OCI-LY1 (cell line): ENCODE results near the gene LLGL2.
A peak's percentile ranks its signal among the peaks of the same experiment; 100 is the strongest.

Source experiments
- H2AFZ ChIP-seq: fragments of 200-600 bp; sonication (generic), shearing (Covaris generic); 2 replicates; pipeline ENCODE4 v1.6.0; 2014; ENCODE audit warnings: antibody characterized with exemption, mild to moderate bottlenecking, low read length
- H3F3A ChIP-seq: fragments of 200-600 bp; sonication (generic), shearing (Covaris generic); 2 replicates; pipeline ENCODE4 v1.6.0; 2014; ENCODE audit warnings: mild to moderate bottlenecking, antibody characterized with exemption, low read length, moderate library complexity; ENCODE audit not compliant: insufficient read depth
- H3K27ac ChIP-seq: fragments of 200-600 bp; sonication (generic); 2 replicates; pipeline ENCODE4 v1.5.1; 2014; ENCODE audit warnings: low read length, mixed run types, mild to moderate bottlenecking, low read depth; ENCODE audit not compliant: poor library complexity, severe bottlenecking
- H3K27me3 ChIP-seq: fragments of 200-600 bp; sonication (generic); 2 replicates; pipeline ENCODE4 v1.6.0; 2014; ENCODE audit warnings: antibody characterized with exemption, mild to moderate bottlenecking, low read length, moderate library complexity; ENCODE audit not compliant: insufficient read depth
- H3K36me3 ChIP-seq: fragments of 200-600 bp; sonication (generic); 2 replicates; pipeline ENCODE4 v1.6.1; 2014; ENCODE audit warnings: mild to moderate bottlenecking, antibody characterized with exemption, low read length, moderate library complexity, mixed read lengths; ENCODE audit not compliant: insufficient read depth
- H3K4me1 ChIP-seq: fragments of 200-600 bp; sonication (generic); 2 replicates; pipeline ENCODE4 v1.5.1; 2014; ENCODE audit warnings: mild to moderate bottlenecking, low read length, moderate library complexity; ENCODE audit not compliant: insufficient read depth, severe bottlenecking
- H3K4me2 ChIP-seq: fragments of 200-600 bp; sonication (generic), shearing (Covaris generic); 2 replicates; pipeline ENCODE4 v1.6.1; 2014; ENCODE audit warnings: low read length
- H3K4me3 ChIP-seq: fragments of 200-600 bp; sonication (generic); 2 replicates; pipeline ENCODE4 v1.5.1; 2014; ENCODE audit warnings: low read length, low read depth, mild to moderate bottlenecking, mixed read lengths; ENCODE audit not compliant: poor library complexity, severe bottlenecking
- H3K79me2 ChIP-seq: fragments of 200-600 bp; shearing (Covaris generic); 2 replicates; pipeline ENCODE4 v1.6.1; 2016; ENCODE audit warnings: mixed run types, low read length, mixed read lengths; ENCODE audit not compliant: insufficient read depth
- H3K9ac ChIP-seq: fragments of 200-600 bp; sonication (generic), shearing (Covaris generic); 2 replicates; pipeline ENCODE4 v1.6.1; 2014; ENCODE audit warnings: mild to moderate bottlenecking, low read length, mixed read lengths
- H3K9me2 ChIP-seq: fragments of 200-600 bp; sonication (generic), shearing (Covaris generic); 2 replicates; pipeline ENCODE4 v1.6.1; 2014; ENCODE audit warnings: low read depth, mild to moderate bottlenecking, low read length, mixed read lengths
- H3K9me3 ChIP-seq: fragments of 200-600 bp; shearing (Covaris generic); 2 replicates; pipeline ENCODE4 v1.6.1; 2014; ENCODE audit warnings: low read length, mixed read lengths
- H4K20me1 ChIP-seq: fragments of 200-600 bp; sonication (generic), shearing (Covaris generic); 2 replicates; pipeline ENCODE4 v1.6.0; 2016; ENCODE audit warnings: mild to moderate bottlenecking, low read length; ENCODE audit not compliant: insufficient read depth
- EZH2 ChIP-seq: fragments of 200-600 bp; sonication (generic), shearing (Covaris generic); IDR thresholded peaks from 2 replicates; pipeline ENCODE4 v1.8.0; 2017; ENCODE audit warnings: borderline replicate concordance, mixed run types, mild to moderate bottlenecking, antibody characterized with exemption, low read length, moderate library complexity, mixed read lengths
- TF ChIP-seq, protein P1 (sequence below): fragments of 200-600 bp; sonication (generic), shearing (Covaris generic); IDR thresholded peaks from 2 replicates; pipeline ENCODE4 v1.5.1; 2017; ENCODE audit warnings: mild to moderate bottlenecking, antibody characterized with exemption, low read length, moderate library complexity, mixed read lengths

The LLGL2 gene

DNA sequence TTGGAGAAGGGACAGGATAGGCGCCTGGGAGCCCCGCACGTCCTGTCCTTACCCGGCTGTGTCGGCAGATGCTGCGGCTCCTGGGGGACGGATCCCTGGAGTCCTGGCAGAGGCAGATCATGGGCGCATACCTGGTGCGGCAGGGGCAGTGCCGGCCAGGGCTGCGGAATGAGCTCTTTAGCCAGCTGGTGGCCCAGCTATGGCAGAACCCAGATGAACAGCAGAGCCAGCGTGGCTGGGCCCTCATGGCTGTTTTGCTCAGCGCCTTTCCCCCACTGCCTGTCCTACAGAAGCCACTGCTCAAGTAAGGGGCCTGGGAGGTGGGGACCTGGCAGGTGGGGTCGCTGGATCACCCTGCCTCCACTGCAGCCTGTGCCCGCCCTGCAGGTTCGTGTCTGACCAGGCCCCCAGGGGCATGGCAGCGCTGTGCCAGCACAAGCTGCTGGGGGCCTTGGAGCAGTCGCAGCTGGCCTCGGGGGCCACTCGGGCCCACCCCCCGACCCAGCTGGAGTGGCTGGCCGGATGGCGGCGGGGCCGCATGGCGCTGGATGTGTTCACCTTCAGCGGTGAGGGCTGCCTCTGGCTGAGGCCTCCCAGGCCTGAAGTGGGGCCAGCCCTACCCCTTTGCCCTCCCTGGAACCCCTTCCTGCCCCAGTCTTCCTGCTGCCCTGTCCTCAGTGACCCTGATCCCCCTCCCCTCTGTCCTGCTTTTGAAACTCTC, 87.6 kb downstream of the LLGL2 start:
- Histone ChIP-seq H3K36me3 (no peaks in the 10 kb centered on the region), H3K9ac (no peak overlapping the region), H3K27me3 (peaks cover 6% of the 10 kb centered on the region; the same call in 1 of the 2 replicates), H3F3A (no peaks in the 10 kb centered on the region), H3K27ac (no peak overlapping the region), H4K20me1 (no peaks in the 10 kb centered on the region), H3K4me2 (no peak overlapping the region), H3K4me3 (no peak overlapping the region), H3K9me3 (no peaks in the 10 kb centered on the region), H2AFZ (no peak overlapping the region), H3K79me2 (no peaks in the 10 kb centered on the region), H3K9me2 (no peaks in the 10 kb centered on the region), H3K4me1 (no peaks in the 10 kb centered on the region)
- TF ChIP-seq, protein P1, sequence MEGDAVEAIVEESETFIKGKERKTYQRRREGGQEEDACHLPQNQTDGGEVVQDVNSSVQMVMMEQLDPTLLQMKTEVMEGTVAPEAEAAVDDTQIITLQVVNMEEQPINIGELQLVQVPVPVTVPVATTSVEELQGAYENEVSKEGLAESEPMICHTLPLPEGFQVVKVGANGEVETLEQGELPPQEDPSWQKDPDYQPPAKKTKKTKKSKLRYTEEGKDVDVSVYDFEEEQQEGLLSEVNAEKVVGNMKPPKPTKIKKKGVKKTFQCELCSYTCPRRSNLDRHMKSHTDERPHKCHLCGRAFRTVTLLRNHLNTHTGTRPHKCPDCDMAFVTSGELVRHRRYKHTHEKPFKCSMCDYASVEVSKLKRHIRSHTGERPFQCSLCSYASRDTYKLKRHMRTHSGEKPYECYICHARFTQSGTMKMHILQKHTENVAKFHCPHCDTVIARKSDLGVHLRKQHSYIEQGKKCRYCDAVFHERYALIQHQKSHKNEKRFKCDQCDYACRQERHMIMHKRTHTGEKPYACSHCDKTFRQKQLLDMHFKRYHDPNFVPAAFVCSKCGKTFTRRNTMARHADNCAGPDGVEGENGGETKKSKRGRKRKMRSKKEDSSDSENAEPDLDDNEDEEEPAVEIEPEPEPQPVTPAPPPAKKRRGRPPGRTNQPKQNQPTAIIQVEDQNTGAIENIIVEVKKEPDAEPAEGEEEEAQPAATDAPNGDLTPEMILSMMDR = no peak
- no peak for TF ChIP-seq EZH2

DNA sequence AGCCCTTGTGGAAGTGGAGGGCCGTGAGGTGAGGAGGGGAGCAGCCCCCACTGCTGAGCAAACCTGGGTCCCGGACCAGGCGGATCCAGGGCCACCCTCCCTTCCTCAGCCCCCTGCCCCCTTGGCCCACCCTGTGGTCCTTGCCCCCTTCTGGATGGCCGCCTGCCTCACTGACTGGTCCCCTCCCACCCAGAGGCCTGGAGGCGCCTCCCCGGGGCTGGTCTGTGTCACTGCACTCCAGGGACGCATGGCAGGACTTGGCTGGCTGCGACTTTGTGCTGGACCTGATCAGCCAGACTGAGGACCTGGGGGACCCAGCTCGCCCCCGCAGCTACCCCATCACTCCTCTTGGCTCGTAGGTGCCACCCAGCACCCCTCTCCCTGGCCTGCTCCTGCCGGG, 88.5 kb downstream of the LLGL2 start:
- Histone ChIP-seq H2AFZ (no peak overlapping the region), H3K4me2 (no peak overlapping the region), H4K20me1 (no peaks in the 10 kb centered on the region), H3K36me3 (no peaks in the 10 kb centered on the region), H3K27ac (no peak overlapping the region), H3K9ac (no peak overlapping the region), H3K79me2 (no peaks in the 10 kb centered on the region), H3K9me3 (no peaks in the 10 kb centered on the region), H3K4me3 (no peak overlapping the region), H3F3A (no peaks in the 10 kb centered on the region), H3K4me1 (no peaks in the 10 kb centered on the region), H3K27me3 (peaks cover 6% of the 10 kb centered on the region; the same call in 1 of the 2 replicates), H3K9me2 (no peaks in the 10 kb centered on the region)
- TF ChIP-seq, protein P1 = peak; percentile 39
- no peak for TF ChIP-seq EZH2

DNA sequence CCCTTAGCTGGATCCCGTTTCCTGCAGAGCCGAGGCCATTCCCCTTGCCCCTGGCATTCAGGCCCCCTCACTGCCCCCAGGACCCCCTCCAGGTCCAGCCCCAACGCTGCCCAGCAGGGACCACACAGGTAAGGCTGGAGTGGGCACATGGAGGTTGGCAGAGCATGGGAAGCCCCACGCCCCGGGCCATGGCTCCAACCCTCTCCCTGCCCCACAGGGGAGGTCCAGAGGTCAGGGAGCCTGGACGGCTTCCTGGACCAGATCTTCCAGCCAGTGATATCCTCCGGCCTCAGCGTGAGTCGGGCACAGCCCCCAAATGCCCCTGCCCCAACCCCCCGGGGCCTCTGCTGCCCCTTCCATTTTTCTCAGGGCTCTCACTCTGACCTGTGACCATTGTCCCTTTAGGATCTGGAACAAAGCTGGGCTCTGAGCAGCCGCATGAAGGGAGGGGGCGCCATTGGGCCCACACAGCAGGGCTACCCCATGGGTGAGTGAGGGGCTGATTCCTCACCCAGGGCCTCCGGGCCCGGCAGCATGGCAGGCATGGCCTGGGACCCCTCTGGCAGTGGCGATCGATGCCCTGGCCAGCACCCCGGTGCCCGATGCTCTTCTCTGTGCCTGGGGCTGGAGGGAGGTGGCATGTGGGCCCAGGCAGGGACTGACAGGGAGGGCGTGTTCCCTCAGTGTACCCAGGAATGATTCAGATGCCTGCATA, 89.2 kb downstream of the LLGL2 start:
- Histone ChIP-seq H3K4me3 (no peak overlapping the region), H2AFZ (no peak overlapping the region), H3K9ac (no peak overlapping the region), H3K36me3 (no peaks in the 10 kb centered on the region), H3K79me2 (no peaks in the 10 kb centered on the region), H3K27ac (no peak overlapping the region), H3K4me2 (no peak overlapping the region), H3K27me3 (peaks cover 6% of the 10 kb centered on the region; the same call in 1 of the 2 replicates), H3K9me3 (no peaks in the 10 kb centered on the region), H3K4me1 (no peaks in the 10 kb centered on the region), H3K9me2 (no peaks in the 10 kb centered on the region), H3F3A (no peaks in the 10 kb centered on the region), H4K20me1 (no peaks in the 10 kb centered on the region)
- no peak for TF ChIP-seq EZH2
- TF ChIP-seq, protein P1 = no peak
